ENCODE data around the gene SEC14L1. TPM values are rescaled to one million over a fixed set of nuclear protein-coding genes. Genes with fewer than 3 reads are reported as not detected.
A peak's percentile ranks its signal among the peaks of the same experiment; 100 is the strongest.

The SEC14L1 gene
- total RNA-seq, 2 experiments from 2014 or later, result 56.9 to 59.6 TPM

- Mint-ChIP-seq H3K9me3 (peaks cover under 1% of the 10 kb centered on the region), H3K27me3 (no peaks in the 10 kb centered on the region), H3K4me3 (no peak overlapping the region), H3K27ac (no peak overlapping the region), H3K4me1 (peaks cover 13% of the 10 kb centered on the region), H3K36me3 (no peaks in the 10 kb centered on the region)
- DNase-seq, result no peak
Measured at GRCh38 chr17:77230436-77230830, 89.7 kb downstream of the SEC14L1 start.

- H3K27me3 Mint-ChIP-seq, result no peaks in the 10 kb centered on the region
- H3K4me3 Mint-ChIP-seq, result no peak overlapping the region
- H3K4me1 Mint-ChIP-seq, result peaks cover 21% of the 10 kb centered on the region
- H3K36me3 Mint-ChIP-seq, result no peaks in the 10 kb centered on the region
- H3K27ac Mint-ChIP-seq, result no peak overlapping the region
- DNase-seq, result no peak
- H3K9me3 Mint-ChIP-seq, result no peaks in the 10 kb centered on the region
Measured at GRCh38 chr17:77231076-77231871, 90.5 kb downstream of the SEC14L1 start.

GRCh38 chr17:77233127-77233526 is 92.4 kb downstream of the SEC14L1 start:
- H3K27ac Mint-ChIP-seq, result no peak overlapping the region
- H3K9me3 Mint-ChIP-seq, result peaks cover 2% of the 10 kb centered on the region
- no peak for DNase-seq
- no peaks in the 10 kb centered on the region for H3K36me3 Mint-ChIP-seq
- H3K27me3 Mint-ChIP-seq, result no peaks in the 10 kb centered on the region
- no peak overlapping the region for H3K4me3 Mint-ChIP-seq
- peaks cover 22% of the 10 kb centered on the region for H3K4me1 Mint-ChIP-seq

GRCh38 chr17:77233635-77234334 is 93.0 kb downstream of the SEC14L1 start:
- DNase-seq, result peak; percentile 11
- Mint-ChIP-seq H3K4me1 (peaks cover 22% of the 10 kb centered on the region), H3K27ac (no peak overlapping the region), H3K36me3 (no peaks in the 10 kb centered on the region), H3K9me3 (peaks cover 2% of the 10 kb centered on the region), H3K4me3 (no peak overlapping the region), H3K27me3 (no peaks in the 10 kb centered on the region)

- peak overlapping the region; percentile 82 for H3K27ac Mint-ChIP-seq
- H3K9me3 Mint-ChIP-seq, result peaks cover 2% of the 10 kb centered on the region
- no peak for DNase-seq
- no peaks in the 10 kb centered on the region for H3K36me3 Mint-ChIP-seq
- peaks cover 22% of the 10 kb centered on the region for H3K4me1 Mint-ChIP-seq
- H3K4me3 Mint-ChIP-seq, result peak overlapping the region; percentile 71
- no peaks in the 10 kb centered on the region for H3K27me3 Mint-ChIP-seq
Measured at GRCh38 chr17:77234695-77235094, 93.9 kb downstream of the SEC14L1 start.

- H3K36me3 Mint-ChIP-seq, result no peaks in the 10 kb centered on the region
- peaks cover 2% of the 10 kb centered on the region for H3K9me3 Mint-ChIP-seq
- DNase-seq, result peak; percentile 43
- H3K4me3 Mint-ChIP-seq, result peak overlapping the region; percentile 71
- no peaks in the 10 kb centered on the region for H3K27me3 Mint-ChIP-seq
- H3K27ac Mint-ChIP-seq, result peak overlapping the region; percentile 82
- H3K4me1 Mint-ChIP-seq, result peaks cover 22% of the 10 kb centered on the region
Measured at GRCh38 chr17:77235370-77235941, 94.7 kb downstream of the SEC14L1 start.

GRCh38 chr17:77237232-77238008 is 96.7 kb downstream of the SEC14L1 start:
- DNase-seq, result no peak
- Mint-ChIP-seq H3K4me1 (peaks cover 22% of the 10 kb centered on the region), H3K27me3 (no peaks in the 10 kb centered on the region), H3K9me3 (peaks cover 2% of the 10 kb centered on the region), H3K36me3 (no peaks in the 10 kb centered on the region), H3K27ac (no peak overlapping the region), H3K4me3 (no peak overlapping the region)

- DNase-seq, result no peak
- Mint-ChIP-seq H3K27me3 (no peaks in the 10 kb centered on the region), H3K36me3 (no peaks in the 10 kb centered on the region), H3K9me3 (peaks cover 2% of the 10 kb centered on the region), H3K27ac (no peak overlapping the region), H3K4me3 (no peak overlapping the region), H3K4me1 (peaks cover 6% of the 10 kb centered on the region)
Measured at GRCh38 chr17:77240976-77241375, 100.2 kb downstream of the SEC14L1 start.

GRCh38 chr17:77242118-77242851 is 101.5 kb downstream of the SEC14L1 start:
- peaks cover 2% of the 10 kb centered on the region for H3K4me1 Mint-ChIP-seq
- DNase-seq, result no peak
- H3K9me3 Mint-ChIP-seq, result no peaks in the 10 kb centered on the region
- no peak overlapping the region for H3K27ac Mint-ChIP-seq
- H3K27me3 Mint-ChIP-seq, result no peaks in the 10 kb centered on the region
- no peak overlapping the region for H3K4me3 Mint-ChIP-seq
- H3K36me3 Mint-ChIP-seq, result no peaks in the 10 kb centered on the region

- Mint-ChIP-seq H3K4me3 (no peak overlapping the region), H3K9me3 (no peaks in the 10 kb centered on the region), H3K36me3 (no peaks in the 10 kb centered on the region), H3K4me1 (peaks cover 2% of the 10 kb centered on the region), H3K27ac (no peak overlapping the region), H3K27me3 (peaks cover 21% of the 10 kb centered on the region)
- no peak for DNase-seq
Measured at GRCh38 chr17:77245162-77245926, 104.6 kb downstream of the SEC14L1 start.

- no peak for DNase-seq
- Mint-ChIP-seq H3K27ac (no peak overlapping the region), H3K4me3 (no peak overlapping the region), H3K27me3 (peaks cover 21% of the 10 kb centered on the region), H3K36me3 (no peaks in the 10 kb centered on the region), H3K9me3 (no peaks in the 10 kb centered on the region), H3K4me1 (peaks cover 2% of the 10 kb centered on the region)
Measured at GRCh38 chr17:77246110-77247047, 105.6 kb downstream of the SEC14L1 start.

- no peaks in the 10 kb centered on the region for H3K9me3 Mint-ChIP-seq
- peak overlapping the region; percentile 33 for H3K4me3 Mint-ChIP-seq
- no peaks in the 10 kb centered on the region for H3K36me3 Mint-ChIP-seq
- no peak overlapping the region for H3K27ac Mint-ChIP-seq
- H3K27me3 Mint-ChIP-seq, result peaks cover 21% of the 10 kb centered on the region
- peak; percentile 90 for DNase-seq
- peaks cover 2% of the 10 kb centered on the region for H3K4me1 Mint-ChIP-seq
Measured at GRCh38 chr17:77247048-77247541, 106.3 kb downstream of the SEC14L1 start.

GRCh38 chr17:77247609-77248008 is 106.8 kb downstream of the SEC14L1 start:
- peaks cover 2% of the 10 kb centered on the region for H3K4me1 Mint-ChIP-seq

More at GRCh38 chr17:77247609-77248008, 106.8 kb downstream of the SEC14L1 start:
- H3K27ac Mint-ChIP-seq, result no peak overlapping the region
- peak overlapping the region; percentile 33 for H3K4me3 Mint-ChIP-seq
- no peak for DNase-seq
- no peaks in the 10 kb centered on the region for H3K9me3 Mint-ChIP-seq
- no peaks in the 10 kb centered on the region for H3K36me3 Mint-ChIP-seq
- H3K27me3 Mint-ChIP-seq, result peaks cover 21% of the 10 kb centered on the region

Data from activated naive CD8-positive, alpha-beta T cell treated with anti-CD3 and anti-CD28 coated beads for 36 hours (primary cell).